B cell (primary cell): ENCODE data around the gene C17orf100. TPM values are rescaled to one million over a fixed set of nuclear protein-coding genes. Genes with fewer than 3 reads are reported as not detected.

Source experiments
- polyA plus RNA-seq: library from polyadenylated mRNA; depleted of rRNA; stranded (reverse); fragments of >200 nt; gene quantifications from 2 replicates; pipeline ENCODE4 v1.2.3, GENCODE V29; 2012
- small RNA-seq: library from RNA; depleted of rRNA; stranded (forward); fragments of <200 nt; gene quantifications from one replicate; pipeline ENCODE3, GENCODE V24; 2012; ENCODE audit warnings: low replicate concordance, low read depth; ENCODE audit not compliant: insufficient read length
- total RNA-seq, 2 donors: library from RNA; stranded (reverse); fragments of 120-200 nt in 1 of 2; gene quantifications; 1 replicate in 1 of 2; 2 replicates in 1 of 2; pipeline versions ENCODE4 v1.2.3 to v1.2.4, GENCODE V29; 2013 to 2022

The C17orf100 gene
- total and polyA plus RNA-seq, 2 donors (not counting 1 experiment from before 2014, with no cell fraction given) = 3.7 to 11.6 TPM

Small RNAs within 50 kb of the gene (small RNA-seq; reads per million reads assigned to genes)
- not detected for gene MIR4520-1

Other genes starting within 250 kb of the C17orf100 start
- not detected in 2 replicates for gene AIPL1, start 216.6 kb upstream of the C17orf100 start, total RNA-seq
- gene AIPL1, start 216.6 kb upstream of the C17orf100 start, polyA plus RNA-seq = not detected in 2 replicates
- not detected in 2 replicates for gene PIMREG, start 207.3 kb upstream of the C17orf100 start, total RNA-seq
- 0.21 and 0.33 TPM in 2 replicates for gene PIMREG, start 207.3 kb upstream of the C17orf100 start, polyA plus RNA-seq
- gene PITPNM3, start 95.2 kb upstream of the C17orf100 start, total RNA-seq = 0.49 and 0.51 TPM in 2 replicates
- 0.25 and 0.31 TPM in 2 replicates for gene PITPNM3, start 95.2 kb upstream of the C17orf100 start, polyA plus RNA-seq
- gene KIAA0753, start 11.1 kb upstream of the C17orf100 start, total RNA-seq = 28.7 and 29.1 TPM in 2 replicates
- gene KIAA0753, start 11.1 kb upstream of the C17orf100 start, polyA plus RNA-seq = 5.9 and 6.3 TPM in 2 replicates
- gene TXNDC17, start 10.7 kb upstream of the C17orf100 start, total RNA-seq = 18.2 and 19.5 TPM in 2 replicates
- 15.4 and 33.7 TPM in 2 replicates for gene TXNDC17, start 10.7 kb upstream of the C17orf100 start, polyA plus RNA-seq
- 24.7 and 25.5 TPM in 2 replicates for gene MED31, start 157 bp upstream of the C17orf100 start, total RNA-seq
- 9.2 and 11.3 TPM in 2 replicates for gene MED31, start 157 bp upstream of the C17orf100 start, polyA plus RNA-seq
- gene SLC13A5, start 61.6 kb downstream of the C17orf100 start, total RNA-seq = not detected in 2 replicates
- gene SLC13A5, start 61.6 kb downstream of the C17orf100 start, polyA plus RNA-seq = not detected in 2 replicates
- 116 and 127 TPM in 2 replicates for gene XAF1, start 104.3 kb downstream of the C17orf100 start, total RNA-seq
- 44.8 and 64.3 TPM in 2 replicates for gene XAF1, start 104.3 kb downstream of the C17orf100 start, polyA plus RNA-seq
- 0.70 TPM in 1 of 2 replicates, not detected in the other for gene FBXO39, start 124.5 kb downstream of the C17orf100 start, total RNA-seq
- 0.12 and 0.13 TPM in 2 replicates for gene FBXO39, start 124.5 kb downstream of the C17orf100 start, polyA plus RNA-seq
- not detected in 2 replicates for gene TEKT1, start 180.0 kb downstream of the C17orf100 start, total RNA-seq
- gene TEKT1, start 180.0 kb downstream of the C17orf100 start, polyA plus RNA-seq = not detected in 2 replicates